ENCODE data around the gene C12orf76. TPM values are rescaled to one million over a fixed set of nuclear protein-coding genes. Genes with fewer than 3 reads are reported as not detected.
A peak's percentile ranks its signal among the peaks of the same experiment; 100 is the strongest.

The C12orf76 gene
- total and polyA plus RNA-seq, 2 of the 13 experiments (the other 11 are each of a cell fraction or from before 2014, with no cell fraction given) = 15.8 to 38.4 TPM

DNA sequence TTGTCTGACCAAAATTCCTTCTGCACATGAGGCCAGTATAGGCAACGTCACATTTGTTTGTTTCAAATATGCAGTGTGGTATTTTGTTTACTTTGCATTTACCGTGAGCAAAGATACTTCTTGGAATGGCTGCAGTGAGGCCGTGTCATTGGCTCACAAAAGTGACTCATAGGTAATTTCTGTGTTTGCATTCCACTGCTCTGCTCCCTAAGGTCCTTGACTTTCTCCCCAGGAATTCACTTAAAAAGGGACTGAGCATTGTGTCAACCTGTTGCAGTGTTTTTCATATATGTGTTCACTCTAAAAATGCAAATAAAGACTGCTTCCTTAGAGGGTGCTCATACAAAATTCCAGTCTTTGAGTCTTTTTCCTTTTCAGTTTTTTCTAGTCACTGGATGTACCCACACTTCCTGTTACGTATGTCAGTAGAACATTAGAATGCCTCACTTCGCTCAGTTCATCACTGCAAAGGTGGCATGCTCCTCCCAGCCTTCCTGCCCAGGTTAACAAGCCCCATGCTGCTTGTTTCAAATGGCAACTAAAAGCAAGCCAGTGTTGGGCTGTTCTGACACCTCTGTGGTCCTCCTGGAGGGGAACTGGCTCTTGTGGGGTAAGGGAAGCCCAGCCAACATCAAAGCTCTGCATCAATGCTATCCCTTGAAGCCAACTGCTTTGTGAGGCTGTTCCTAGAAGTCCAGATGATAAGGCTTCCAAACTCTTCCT, 9.1 kb downstream of the C12orf76 start (continued):
- TF ChIP-seq POGK (CRISPR knock-in tag; conservative IDR thresholded peaks at IDR 0.05) = no peak
- TF ChIP-seq ETV6 (CRISPR knock-in tag; conservative IDR thresholded peaks at IDR 0.05) = 0 out of 2 replicates have a peak, but pooled peaks have one; percentile 49
- peak; percentile 80 for TF ChIP-seq ZBTB21 (CRISPR knock-in tag; IDR thresholded peaks at IDR 0.05)
- no peak for TF ChIP-seq ZNF83 (CRISPR knock-in tag; IDR thresholded peaks at IDR 0.05; ENCODE audit: borderline replicate concordance)
- TF ChIP-seq CAMTA2 (CRISPR knock-in tag; IDR thresholded peaks at IDR 0.05; ENCODE audit: borderline replicate concordance) = no peak
- TF ChIP-seq ZNF496 (CRISPR knock-in tag; IDR thresholded peaks at IDR 0.05; ENCODE audit: insufficient replicate concordance) = no peak
- TF ChIP-seq KDM2A (CRISPR knock-in tag; IDR thresholded peaks at IDR 0.05; ENCODE audit: borderline replicate concordance, low read depth) = no peak; the same call in 1 of the 2 replicates
- no peak for TF ChIP-seq SOX6 (IDR thresholded peaks at IDR 0.05)
- peak; percentile 99 for TF ChIP-seq SOX6 (CRISPR knock-in tag; IDR thresholded peaks at IDR 0.05)
- no peak for TF ChIP-seq ZFAT (CRISPR knock-in tag; conservative IDR thresholded peaks at IDR 0.05)
- peak; percentile 83 for TF ChIP-seq ZNF609 (CRISPR knock-in tag; IDR thresholded peaks at IDR 0.05; ENCODE audit: borderline replicate concordance)
- no peak for TF ChIP-seq ZMYM3 (CRISPR knock-in tag; IDR thresholded peaks at IDR 0.05)
- TF ChIP-seq DPF2 (CRISPR knock-in tag; IDR thresholded peaks at IDR 0.05; ENCODE audit: borderline replicate concordance, low read depth) = peak; percentile 91
- peak; percentile 31 for TF ChIP-seq JARID2 (CRISPR knock-in tag; IDR thresholded peaks at IDR 0.05; ENCODE audit: insufficient replicate concordance)
- TF ChIP-seq KLF15 (CRISPR knock-in tag; IDR thresholded peaks at IDR 0.05; ENCODE audit: borderline replicate concordance) = no peak
- TF ChIP-seq, protein P1, sequence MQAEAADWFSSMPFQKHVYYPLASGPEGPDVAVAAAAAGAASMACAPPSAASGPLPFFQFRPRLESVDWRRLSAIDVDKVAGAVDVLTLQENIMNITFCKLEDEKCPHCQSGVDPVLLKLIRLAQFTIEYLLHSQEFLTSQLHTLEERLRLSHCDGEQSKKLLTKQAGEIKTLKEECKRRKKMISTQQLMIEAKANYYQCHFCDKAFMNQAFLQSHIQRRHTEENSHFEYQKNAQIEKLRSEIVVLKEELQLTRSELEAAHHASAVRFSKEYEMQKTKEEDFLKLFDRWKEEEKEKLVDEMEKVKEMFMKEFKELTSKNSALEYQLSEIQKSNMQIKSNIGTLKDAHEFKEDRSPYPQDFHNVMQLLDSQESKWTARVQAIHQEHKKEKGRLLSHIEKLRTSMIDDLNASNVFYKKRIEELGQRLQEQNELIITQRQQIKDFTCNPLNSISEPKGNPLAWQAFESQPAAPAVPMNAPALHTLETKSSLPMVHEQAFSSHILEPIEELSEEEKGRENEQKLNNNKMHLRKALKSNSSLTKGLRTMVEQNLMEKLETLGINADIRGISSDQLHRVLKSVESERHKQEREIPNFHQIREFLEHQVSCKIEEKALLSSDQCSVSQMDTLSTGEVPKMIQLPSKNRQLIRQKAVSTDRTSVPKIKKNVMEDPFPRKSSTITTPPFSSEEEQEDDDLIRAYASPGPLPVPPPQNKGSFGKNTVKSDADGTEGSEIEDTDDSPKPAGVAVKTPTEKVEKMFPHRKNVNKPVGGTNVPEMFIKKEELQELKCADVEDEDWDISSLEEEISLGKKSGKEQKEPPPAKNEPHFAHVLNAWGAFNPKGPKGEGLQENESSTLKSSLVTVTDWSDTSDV (CRISPR knock-in tag; IDR thresholded peaks at IDR 0.05) = no peak
- 0 out of 2 replicates have a peak, but pooled peaks have one; percentile 40 for TF ChIP-seq MYPOP (CRISPR knock-in tag; IDR thresholded peaks at IDR 0.05)
- no peak for TF ChIP-seq SCMH1 (CRISPR knock-in tag; IDR thresholded peaks at IDR 0.05; ENCODE audit: borderline replicate concordance)

All from HepG2 (cell line).